ENCODE results near the gene NCF2. TPM values are rescaled to one million over a fixed set of nuclear protein-coding genes. Genes with fewer than 3 reads are reported as not detected.

The NCF2 gene
- total RNA-seq, 1 donor from 2014 or later, result 9.8 TPM

GRCh38 chr1:183595537-183595936 is 5.3 kb upstream of the NCF2 start:
- Histone ChIP-seq H3K4me1 (no peaks in the 10 kb centered on the region), H3K27me3 (no peaks in the 10 kb centered on the region), H3K4me3 (no peak overlapping the region), H3K9me3 (no peaks in the 10 kb centered on the region), H3K36me3 (no peaks in the 10 kb centered on the region), H3K27ac (no peak overlapping the region)
- no peak for TF ChIP-seq CTCF (IDR thresholded peaks at IDR 0.05)
- intact Hi-C loops (cut with DNase I), result no loop called here
- no peak for DNase-seq (ENCODE audit: low spot score in 2 of 2)

- Histone ChIP-seq H3K4me1 (no peaks in the 10 kb centered on the region), H3K27me3 (no peaks in the 10 kb centered on the region), H3K9me3 (no peaks in the 10 kb centered on the region), H3K4me3 (no peak overlapping the region), H3K36me3 (no peaks in the 10 kb centered on the region), H3K27ac (no peak overlapping the region)
- intact Hi-C loops (cut with DNase I), result no loop called here
- no peak for TF ChIP-seq CTCF (IDR thresholded peaks at IDR 0.05)
- peak in 1 of 2 donors; percentile 63 for DNase-seq (ENCODE audit: low spot score in 2 of 2)
These were observed 3.1 kb upstream of the NCF2 start for GRCh38 chr1:183593356-183593755.

GRCh38 chr1:183592733-183593132 is 2.5 kb upstream of the NCF2 start:
- H3K9me3 ChIP-seq, result no peaks in the 10 kb centered on the region
- no peak overlapping the region for H3K4me3 ChIP-seq
- no peaks in the 10 kb centered on the region for H3K27me3 ChIP-seq
- intact Hi-C loops (cut with DNase I), result no loop called here
- H3K27ac ChIP-seq, result no peak overlapping the region
- no peaks in the 10 kb centered on the region for H3K36me3 ChIP-seq
- TF ChIP-seq CTCF (IDR thresholded peaks at IDR 0.05), result no peak
- peak in 1 of 2 donors; percentile 28 for DNase-seq (ENCODE audit: low spot score in 2 of 2)
- no peaks in the 10 kb centered on the region for H3K4me1 ChIP-seq

GRCh38 chr1:183589874-183590243 is 400 bp downstream of the NCF2 start:
- no peak overlapping the region for H3K27ac ChIP-seq
- H3K36me3 ChIP-seq, result no peaks in the 10 kb centered on the region
- no peak for DNase-seq (ENCODE audit: low spot score in 2 of 2)
- H3K4me3 ChIP-seq, result peak overlapping the region in 1 of 2 donors; percentile 16
- no peaks in the 10 kb centered on the region for H3K27me3 ChIP-seq
- no peaks in the 10 kb centered on the region for H3K9me3 ChIP-seq
- no peaks in the 10 kb centered on the region for H3K4me1 ChIP-seq
- intact Hi-C loops (cut with DNase I), result no loop called here
- no peak for TF ChIP-seq CTCF (IDR thresholded peaks at IDR 0.05)

- no peak for DNase-seq (ENCODE audit: low spot score in 2 of 2)
- Histone ChIP-seq H3K36me3 (no peaks in the 10 kb centered on the region), H3K9me3 (no peaks in the 10 kb centered on the region), H3K4me1 (no peaks in the 10 kb centered on the region), H3K4me3 (peak overlapping the region in 1 of 2 donors; percentile 16), H3K27ac (no peak overlapping the region), H3K27me3 (no peaks in the 10 kb centered on the region)
- TF ChIP-seq CTCF (IDR thresholded peaks at IDR 0.05), result no peak
- intact Hi-C loops (cut with DNase I), result no loop called here
These were observed 875 bp downstream of the NCF2 start for GRCh38 chr1:183589384-183589783.

GRCh38 chr1:183588827-183589226 is 1.4 kb downstream of the NCF2 start:
- intact Hi-C loops (cut with DNase I), result no loop called here
- Histone ChIP-seq H3K9me3 (no peaks in the 10 kb centered on the region), H3K27me3 (no peaks in the 10 kb centered on the region), H3K4me3 (no peak overlapping the region), H3K4me1 (no peaks in the 10 kb centered on the region), H3K36me3 (no peaks in the 10 kb centered on the region), H3K27ac (peak overlapping the region in 1 of 2 donors; percentile 17)
- peak in 1 of 2 donors; percentile 44 for DNase-seq (ENCODE audit: low spot score in 2 of 2)
- TF ChIP-seq CTCF (IDR thresholded peaks at IDR 0.05), result no peak

Measured in ascending aorta (tissue), 2 donors.